CD4-positive, alpha-beta T cell treated with Interleukin-17A for 4 hours (primary cell): ENCODE data around the gene HYI.

ENCODE experiments used
- DNase-seq: peaks from one replicate; pipeline ENCODE4 v3.0.0-alpha.2; 2020; ENCODE audit warnings: mixed read lengths

Gene HYI

DNA sequence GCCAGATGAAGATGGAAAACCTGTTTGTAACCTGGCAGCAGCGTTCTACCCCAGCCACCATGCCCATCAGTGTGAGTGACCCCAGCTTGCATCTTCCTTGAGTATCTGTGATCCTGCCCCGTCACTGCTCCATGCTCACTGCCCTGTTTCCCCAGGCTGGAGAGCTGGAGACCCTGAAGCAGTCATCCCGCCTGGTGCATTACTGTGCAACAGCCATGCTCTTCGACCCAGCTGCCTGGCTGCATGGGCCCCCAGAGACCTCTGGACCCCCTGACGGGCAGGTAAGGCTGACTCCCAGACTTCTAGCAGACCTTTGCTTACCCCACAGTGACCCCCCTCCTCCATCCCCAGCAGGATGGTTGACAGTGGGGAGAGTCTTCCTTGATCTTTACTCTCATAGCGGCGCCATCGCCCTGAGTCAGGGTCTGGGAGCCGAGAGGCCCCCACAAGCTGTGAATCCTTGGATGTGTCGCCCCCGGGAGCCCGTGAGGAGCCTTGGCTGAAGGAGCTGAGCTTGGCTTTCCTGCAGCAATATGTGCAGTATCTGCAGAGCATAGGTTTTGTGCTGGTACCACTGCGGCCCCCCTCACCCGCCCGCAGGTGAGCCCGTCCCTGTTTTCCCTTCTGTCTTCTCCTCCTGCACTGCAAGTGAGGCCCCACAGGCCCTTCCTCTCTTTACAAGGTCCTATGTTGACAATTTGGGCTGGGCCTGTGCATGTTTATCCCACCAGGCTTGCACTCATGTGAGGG, 10.4 kb downstream of the HYI start:
- no peak for DNase-seq

DNA sequence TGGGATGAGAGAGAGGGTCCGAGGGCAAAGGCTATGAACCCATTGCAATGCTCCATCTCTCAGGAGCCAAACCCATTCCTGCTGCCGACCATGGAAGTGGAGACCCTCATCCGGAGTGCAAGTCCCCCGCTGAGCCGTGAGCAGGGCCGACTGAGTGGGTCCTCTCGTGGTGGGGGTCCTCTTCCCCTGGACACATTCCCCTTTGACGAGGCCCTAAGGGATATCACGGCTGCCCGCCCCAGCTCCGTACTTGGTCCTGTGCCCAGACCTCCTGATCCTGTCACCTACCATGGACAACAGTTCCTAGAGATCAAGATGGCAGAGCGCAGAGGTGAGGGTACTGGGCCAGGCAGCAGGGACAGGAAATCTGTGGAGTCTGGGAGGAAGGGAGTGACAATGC, 11.0 kb downstream of the HYI start:
- DNase-seq = no peak

DNA sequence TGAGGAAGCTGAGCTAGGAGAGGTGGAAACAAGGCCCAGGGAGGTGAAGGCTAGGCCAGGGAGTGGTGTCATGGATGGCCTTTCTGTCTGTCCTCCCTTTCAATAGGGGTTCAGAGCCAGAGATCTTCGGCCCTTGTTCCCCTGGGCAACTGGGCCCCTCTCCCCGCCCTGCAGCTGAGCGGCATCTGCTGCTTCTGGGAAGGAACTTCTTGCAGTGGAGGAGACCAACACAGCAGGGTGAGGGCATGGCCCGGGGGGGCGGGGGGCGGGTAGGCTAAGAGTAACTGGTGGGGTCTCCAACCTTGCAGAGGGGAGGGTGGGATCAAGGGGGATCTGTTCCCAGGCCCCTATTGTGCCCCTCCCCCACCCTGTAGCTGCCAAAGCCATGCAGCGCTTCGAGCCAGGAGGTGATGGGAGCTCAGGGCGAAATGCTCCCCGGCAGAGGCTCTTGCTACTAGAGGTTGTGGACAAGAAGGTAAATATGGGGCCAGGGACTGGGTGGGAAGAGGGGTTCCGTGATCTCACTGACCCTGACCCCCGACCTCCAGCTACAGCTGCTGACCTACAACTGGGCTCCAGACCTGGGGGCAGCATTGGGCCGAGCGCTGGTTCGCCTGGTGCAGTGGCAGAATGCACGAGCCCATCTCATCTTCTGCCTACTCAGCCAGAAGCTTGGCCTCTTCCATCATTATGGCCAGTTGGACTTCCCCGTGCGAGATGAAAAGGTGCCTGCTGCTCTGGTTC, 11.7 kb downstream of the HYI start:
- DNase-seq = no peak

DNA sequence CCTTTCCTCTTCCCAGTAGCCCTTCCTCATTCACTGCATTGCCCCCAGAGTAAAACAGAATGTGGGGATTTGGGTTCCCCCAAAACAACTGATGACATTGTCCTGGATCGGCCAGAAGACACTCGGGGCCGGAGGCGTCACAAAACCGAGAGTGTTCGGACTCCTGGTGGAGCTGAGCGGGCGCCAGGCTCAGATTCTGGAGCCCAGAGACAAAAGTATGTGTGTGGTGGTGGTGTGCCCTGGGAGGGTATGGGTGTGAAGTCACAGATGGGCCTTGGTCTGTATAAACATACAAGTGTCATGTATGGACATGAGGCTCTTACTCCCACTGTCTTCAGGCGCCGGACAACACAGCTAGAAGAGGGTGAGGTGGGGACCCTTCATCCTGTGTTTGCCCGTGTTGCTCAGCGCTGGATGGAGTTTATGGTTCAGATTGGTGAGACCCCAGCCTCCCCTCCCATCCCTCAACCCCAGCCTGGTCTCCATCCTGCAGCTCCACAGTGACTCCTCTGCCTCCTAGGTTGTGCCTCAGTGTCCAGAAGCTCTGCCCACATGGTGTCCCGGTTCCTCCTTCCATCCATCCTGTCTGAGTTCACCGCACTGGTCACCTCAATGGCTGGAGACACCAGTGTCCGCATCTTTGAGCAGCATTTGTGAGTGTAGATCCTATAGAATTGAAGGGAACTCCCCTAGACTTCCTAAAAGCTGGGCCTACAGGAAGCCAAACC, 12.4 kb downstream of the HYI start:
- no peak for DNase-seq

DNA sequence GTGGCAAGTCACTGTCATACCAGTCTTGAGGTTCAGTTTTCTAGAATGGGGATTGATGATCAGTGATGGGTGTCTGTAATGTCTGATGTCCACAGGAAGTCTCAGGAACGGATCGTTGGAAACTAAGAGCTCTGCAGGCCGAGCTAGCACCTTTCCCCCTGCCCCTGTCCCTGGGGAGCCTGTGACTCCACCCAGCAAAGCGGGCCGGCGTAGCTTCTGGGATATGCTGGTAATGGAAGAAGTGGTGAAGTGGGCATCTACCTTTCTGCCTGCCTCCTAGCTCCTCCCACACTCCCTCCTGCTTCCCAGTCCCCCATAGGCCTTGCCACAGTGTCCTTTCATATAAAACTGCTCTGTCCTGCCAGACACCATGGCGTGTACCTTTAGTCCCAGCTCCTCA, 13.4 kb downstream of the HYI start:
- DNase-seq = no peak

DNA sequence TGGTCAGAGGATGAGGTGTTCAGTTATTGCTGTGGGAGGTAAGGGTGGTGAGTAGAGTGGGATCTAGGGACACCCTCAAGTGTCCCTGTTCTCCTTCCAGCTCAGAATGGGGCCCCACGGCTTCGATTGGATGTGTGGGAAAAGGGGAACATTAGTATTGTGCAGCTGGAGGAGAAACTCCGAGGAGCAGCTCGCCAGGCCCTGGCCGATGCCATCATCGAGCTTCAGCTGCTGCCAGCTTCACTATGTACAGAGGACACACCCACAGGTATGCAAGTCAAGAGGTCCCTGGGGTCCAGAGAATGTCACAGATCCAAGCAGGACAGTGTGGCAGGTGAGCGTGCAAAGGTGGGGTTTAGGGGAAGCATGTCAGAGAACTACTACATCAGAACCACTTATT, 13.9 kb downstream of the HYI start:
- DNase-seq = no peak

DNA sequence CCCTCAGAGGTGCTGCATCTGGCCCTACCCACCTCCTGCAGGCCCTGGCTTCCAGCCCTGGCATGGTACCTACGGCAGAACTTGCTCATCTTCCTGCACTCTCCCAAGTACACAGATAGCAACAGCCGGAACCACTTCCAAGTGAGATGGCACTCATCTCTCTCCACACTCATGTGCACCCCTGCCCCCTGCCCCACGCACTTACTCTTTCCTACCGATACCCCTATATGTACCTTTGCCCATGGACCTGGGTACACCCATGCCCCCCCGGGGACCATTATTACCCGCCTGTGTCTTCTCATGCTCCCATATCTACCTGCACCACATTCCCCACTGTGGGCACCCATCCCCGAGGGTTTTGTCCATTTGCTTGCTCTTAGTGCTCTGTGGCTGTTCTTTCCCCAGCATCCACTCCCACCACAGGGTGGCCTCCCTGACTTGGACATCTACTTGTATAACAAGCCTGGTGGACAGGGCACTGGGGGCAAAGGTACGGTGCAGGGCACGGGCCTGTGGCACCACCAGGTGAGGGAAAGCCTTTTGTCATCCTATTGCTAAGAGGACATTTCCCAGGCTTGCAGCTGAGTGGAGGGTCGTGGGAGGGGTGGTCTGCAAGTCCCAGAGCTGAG, 14.7 kb downstream of the HYI start:
- no peak for DNase-seq

DNA sequence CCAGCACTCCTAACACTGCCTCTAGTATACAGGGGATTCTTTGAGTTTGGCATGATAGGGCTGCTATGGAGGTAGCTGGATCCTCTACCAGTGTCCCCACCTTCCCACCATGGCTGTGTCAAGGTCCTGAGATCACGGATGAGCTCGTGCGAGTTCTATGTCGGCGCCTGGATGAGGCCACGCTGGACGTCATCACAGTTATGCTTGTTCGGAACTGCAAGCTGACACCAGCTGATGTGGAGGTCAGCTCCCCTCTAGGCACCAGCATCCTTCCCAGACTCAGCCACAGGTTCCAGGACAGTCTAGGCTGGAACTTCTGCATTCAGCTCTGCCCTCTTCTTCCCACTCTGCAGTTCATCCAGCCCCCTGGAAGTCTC, 15.2 kb downstream of the HYI start:
- DNase-seq = no peak

DNA sequence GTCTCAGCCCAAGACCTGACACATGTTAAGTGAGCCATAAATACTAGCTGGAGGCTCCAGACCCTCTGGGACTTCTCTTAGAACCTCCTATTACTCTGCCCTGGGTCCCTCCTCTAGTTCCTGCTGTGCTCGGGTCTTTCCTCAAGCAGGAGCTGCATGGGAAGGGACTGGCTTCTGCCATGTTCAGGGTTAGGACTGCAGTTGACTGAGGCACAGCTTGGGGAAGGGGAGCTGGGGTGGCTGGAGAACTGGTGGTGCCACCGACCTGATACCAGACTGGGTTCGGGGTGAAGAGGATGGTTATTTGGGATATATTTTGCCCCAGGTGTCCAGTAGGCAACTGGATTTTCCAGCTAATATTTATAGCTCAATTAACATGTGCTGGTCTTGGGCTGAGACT, 15.7 kb downstream of the HYI start:
- DNase-seq = no peak

DNA sequence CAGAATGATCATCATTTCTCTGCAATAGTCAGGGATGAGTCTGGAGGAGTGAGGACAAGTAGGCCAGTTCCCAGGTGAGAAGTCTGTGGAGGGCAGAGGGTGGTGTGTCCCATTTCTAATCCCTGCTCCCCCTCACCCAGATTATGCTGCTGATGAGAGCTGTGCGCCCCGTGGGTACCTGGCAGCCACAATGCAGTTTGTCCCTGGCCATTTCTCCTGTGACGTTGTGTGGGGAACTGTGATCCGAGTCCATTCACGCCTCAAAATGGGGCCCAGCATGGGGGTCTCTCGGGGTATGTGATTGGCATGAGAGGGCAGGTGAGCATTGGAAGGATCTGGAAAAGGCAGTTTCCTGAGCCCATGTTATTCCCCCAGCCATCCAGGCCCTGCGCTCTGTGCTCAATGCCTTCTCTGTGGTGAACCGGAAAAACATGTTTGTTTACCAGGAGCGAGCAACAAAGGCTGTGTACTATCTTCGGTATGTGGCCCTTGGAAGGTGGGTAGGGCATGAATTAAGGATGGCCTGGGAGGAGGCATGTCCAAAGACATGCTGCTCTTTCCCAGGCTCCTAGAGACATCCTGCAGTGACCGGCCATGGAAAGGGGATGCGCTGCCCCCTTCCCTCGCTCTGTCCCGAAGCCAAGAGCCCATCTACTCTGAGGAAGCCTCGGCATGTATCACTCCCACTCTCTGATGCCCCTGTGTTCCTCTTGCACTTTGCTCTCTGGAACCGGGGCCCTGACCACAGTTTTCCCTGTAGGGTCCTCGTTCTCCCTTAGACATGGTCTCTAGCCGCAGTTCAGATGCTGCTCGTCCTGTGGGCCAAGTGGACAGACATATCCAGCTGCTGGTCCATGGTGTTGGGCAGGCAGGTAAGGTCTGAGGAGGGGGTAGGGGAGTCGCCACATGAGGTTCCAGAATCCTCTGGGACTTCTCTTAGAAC, 16.4 kb downstream of the HYI start:
- DNase-seq = no peak

DNA sequence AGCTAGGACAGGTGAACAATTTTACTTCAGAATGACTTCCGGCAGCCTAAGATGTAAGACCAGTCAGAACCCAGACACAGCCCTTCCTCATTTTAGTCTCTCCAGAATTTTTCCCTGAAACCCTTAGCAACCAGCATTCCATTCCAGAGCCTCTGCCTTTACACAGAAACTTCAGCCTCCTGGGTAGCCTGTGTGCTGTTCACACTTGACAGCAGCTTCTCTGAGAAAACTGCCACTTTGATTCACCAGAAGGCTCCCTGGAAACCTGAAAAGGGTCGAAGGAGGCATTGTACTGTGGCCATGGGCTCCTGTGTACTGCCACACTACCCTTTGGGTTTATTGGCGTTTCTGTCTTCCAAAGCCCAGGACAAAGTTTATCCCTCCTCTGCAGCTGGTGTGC, 17.4 kb downstream of the HYI start:
- DNase-seq = no peak

DNA sequence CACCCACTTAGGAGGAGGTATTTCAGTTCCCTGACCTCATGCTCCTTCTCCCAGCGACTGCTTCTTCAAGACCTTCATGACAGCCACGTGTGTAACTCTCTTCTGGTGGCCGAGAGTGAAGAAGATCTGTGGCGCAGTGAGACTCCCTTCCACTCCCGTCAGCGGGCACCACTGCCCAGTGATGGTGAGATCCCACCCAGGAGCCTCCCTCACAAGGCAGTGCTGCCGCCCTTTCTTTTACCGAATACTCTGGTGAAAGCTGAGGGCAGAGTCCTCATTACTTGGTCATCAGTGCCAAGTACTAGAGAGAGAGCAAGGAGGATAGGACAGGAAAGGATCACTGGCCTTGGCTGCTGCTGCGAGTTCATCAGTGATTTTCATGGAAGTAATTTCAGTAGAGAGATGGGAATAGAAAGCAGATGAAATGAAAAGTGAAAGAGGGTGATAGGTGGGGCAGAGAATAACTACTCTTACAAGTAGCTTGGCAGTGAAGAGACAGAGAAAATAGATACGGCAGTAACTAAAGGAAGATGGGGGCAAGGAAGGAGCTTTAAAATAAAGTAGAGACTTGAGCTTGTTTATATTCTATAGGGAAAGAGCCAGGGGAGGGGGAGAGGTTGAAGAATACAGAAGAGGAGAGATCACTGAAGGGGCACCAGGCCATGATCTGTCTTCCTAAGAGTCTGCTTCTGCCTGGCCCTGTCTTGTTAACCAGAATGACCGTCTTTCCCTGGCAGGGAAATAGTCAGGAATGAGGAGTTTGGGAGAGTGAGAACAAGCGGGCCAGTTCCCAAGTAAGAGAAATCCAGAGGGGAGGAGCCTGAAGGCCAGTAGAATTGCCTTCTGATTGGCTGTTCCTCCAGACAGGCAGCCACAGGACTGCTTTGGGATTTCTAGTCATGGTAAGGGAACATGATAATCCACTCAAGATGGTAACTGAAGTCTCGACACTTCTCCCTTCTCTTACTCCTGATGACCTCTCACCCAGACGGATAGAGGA, 18.3 kb downstream of the HYI start:
- no peak for DNase-seq

DNA sequence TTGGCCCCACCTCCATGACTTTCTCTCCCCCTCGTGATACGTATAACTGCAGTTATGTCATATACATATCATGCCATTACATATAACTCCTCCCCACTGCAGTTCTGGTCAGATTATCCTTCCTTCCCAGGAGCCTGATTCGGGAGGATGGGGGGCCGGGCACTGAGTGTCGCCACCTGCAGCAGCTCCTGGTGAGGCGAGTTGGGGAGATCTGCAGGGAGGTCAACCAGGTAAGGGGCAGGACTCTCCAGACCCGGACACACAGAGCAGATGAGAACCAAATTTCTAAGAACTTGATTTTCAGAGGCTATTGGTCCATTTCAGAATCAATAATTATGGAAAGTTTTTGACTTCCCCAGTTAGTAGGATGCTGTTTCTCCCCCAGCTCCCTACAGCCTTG, 19.5 kb downstream of the HYI start:
- DNase-seq = no peak

DNA sequence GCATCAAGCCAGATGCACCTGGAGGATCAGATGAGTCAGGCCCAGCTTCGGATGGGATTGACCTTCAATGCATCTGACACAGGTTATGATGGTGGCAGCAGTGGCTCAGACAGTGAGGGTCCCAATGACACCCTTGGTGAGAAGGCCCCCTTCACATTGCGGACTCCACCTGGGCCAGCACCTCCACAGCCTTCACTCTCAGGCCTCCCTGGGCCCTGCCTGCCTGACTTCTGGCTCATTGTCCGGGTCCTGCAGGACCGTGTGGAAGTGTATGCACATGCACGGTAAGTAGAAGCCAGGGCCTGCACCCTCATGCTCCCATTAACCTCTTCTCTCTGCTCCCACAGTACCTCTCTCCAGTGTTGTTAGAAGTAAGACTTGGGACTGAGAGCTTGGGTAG, 20.8 kb downstream of the HYI start:
- DNase-seq = no peak

DNA sequence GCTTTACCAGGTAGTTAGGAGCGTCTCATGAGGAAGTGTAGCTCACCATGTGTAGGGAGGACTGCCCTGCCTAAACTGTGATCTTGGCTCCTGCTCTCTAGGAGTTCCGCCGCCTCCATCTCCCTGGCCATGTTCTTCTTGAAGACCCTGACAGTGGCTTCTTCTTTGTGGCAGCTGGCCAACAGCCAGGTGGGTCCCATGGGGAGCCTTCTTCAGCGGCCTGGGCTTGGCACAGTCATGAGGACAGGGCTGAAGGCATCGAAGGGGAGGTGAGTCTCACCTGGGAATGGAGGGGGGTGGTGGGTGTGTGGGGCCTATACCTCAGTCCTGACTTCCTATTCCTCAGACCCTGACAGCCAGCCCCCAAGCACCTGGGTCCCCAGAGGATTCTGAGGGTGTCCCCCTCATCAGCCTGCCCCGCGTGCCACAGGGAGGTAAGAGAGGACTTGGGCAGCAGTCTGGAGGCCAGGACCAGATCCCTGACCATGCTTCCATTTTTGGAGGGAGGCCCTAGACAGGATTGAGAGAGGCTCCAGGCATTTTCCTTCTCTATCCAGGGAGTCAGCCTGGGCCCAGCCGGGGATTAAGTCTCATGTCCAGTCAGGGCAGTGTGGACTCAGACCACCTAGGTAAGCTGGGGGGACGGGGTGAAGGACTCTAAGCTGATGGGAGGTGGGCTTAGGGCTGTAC, 21.4 kb downstream of the HYI start:
- DNase-seq = no peak

DNA sequence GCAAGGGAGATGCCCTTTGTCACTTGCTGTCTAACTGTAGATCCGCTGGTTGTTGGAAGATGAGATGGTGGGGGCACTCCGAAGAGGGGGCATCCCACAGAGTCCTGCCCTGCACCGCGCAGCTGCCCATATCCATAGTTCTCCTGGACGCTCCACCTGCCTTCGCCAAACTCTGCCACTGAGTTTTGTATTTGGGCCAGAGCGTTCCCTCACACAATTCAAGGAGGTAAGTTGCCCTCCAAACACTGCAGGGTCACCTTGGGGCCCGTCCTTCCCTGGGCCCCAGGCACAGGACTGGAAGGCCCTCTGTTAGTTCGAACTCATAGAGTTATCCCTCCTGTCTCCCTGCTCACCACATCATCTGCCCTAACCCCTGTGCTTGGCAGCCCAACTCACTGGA, 22.1 kb downstream of the HYI start:
- DNase-seq = no peak

DNA sequence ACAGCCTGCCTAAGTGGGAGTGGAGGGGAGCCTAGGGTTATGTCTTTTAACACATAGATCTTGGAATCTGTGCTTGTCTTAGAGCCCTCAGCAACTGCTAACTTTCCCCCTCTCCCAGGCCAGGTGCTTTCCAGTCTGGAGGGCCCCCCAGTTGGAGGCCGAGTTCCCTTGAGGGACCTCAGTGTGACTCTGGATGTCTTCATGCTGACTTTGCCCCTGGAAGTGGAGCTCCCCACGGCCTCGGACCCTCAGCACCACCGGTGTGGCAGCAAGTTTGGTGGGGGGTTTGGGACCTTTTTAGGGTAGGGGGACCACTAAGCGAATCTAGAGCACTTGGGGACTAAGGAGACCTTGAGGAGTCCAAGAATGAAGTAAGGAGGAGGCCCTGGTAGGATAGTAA, 22.9 kb downstream of the HYI start:
- DNase-seq = no peak

DNA sequence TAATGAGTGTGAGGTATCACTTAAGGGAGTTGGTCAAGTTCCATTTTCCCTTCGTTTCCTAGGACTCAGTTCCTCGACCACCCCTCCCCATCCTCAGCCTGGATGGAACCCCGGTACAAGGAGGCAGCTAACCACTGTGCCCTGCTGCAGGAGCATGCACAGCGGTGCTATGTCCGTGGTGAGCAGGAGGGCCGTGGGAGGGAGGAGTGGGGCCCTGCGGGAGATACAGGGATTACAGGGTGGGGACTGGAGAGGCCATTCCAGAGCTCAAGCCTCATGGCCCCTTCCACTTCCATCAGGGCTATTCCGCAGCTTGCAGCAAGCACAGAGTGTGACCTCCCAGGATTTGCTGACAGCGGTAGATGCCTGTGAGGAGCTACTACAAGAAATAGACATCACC, 25.8 kb downstream of the HYI start:
- DNase-seq = no peak

DNA sequence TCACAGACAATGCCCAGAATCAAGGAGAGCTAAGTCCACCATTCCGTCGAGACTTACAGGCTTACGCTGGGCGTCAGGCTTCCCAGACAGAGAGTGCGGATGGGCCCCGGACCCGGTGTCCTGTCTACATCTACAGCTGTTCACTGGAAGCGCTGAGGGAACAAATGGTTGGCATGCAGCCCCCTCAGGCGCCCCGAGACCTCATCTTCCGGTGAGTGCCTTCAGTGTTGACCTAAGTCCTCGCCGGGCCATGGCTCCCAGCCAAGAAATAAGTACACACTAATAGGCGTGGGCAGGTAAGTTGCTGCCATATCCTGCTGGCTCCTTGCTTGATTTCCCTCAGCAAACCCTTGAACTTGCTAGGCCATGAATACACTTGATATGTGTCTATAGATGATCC, 26.2 kb downstream of the HYI start:
- DNase-seq = no peak

DNA sequence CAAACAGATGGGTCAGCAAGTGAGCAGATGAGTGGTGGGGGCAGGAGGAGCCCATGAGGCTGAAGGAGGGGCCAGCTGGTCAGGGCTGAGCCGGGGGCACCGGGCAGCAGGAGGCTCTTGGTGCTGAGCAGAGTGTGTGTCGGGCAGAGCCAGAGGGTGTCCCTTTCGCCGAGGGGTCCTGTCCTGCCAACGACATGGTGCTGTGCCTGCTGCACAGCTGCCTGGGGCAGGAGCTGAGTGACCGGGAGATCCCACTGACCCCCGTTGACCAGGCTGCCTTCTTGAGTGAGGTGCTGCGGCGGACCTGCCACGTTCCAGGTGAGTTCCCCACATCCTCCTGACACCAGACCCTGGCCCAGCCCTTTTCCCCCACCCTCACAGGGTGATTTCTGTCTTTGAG, 27.5 kb downstream of the HYI start:
- DNase-seq = no peak

DNA sequence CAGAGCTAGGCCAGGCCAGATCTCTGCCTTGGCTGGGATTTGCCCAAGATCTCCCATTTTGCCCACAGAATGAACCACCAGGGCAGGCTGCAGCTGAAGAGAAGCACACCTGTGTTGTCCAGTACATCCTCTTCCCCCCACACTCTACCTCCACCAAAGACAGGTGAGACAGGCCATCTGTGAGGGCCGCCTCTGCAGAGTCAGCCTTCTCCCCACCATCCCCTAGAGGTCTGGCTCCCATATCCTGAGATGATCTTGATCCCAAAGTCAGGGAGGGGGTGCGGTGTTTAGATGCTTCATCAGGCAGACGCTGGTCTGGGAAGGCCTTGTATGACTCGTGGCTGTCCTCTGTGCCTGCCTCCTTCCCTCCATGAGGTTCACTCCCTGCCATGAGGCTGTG, 28.7 kb downstream of the HYI start:
- no peak for DNase-seq
